ENCODE results near the gene RAPGEF6.
"Not testable (repeated sequence)": the region's sequence is repeated elsewhere in the genome, so short reads cannot be mapped to it uniquely, and the experiment has no call there.

DNA sequence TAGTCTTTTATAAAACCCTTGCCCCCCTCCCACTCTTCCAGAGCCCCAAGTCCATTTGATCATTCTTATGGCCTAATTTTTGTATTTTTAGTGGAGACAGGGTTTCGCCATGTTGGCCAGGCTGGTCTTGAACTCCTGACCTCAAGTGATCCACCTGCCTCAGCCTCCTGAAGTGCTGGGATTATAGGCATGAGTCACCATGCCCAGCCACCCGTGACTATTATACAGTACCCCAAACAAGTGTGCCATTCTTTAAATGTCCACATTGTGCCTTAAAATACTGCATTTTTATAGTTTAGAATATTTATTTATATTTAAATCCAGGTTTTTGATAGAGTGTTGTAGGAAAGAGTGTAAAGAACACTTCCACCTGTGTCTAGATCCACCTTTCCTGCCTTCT lies 254.8 kb downstream of the RAPGEF6 start:
- TF ChIP-seq, protein P1, sequence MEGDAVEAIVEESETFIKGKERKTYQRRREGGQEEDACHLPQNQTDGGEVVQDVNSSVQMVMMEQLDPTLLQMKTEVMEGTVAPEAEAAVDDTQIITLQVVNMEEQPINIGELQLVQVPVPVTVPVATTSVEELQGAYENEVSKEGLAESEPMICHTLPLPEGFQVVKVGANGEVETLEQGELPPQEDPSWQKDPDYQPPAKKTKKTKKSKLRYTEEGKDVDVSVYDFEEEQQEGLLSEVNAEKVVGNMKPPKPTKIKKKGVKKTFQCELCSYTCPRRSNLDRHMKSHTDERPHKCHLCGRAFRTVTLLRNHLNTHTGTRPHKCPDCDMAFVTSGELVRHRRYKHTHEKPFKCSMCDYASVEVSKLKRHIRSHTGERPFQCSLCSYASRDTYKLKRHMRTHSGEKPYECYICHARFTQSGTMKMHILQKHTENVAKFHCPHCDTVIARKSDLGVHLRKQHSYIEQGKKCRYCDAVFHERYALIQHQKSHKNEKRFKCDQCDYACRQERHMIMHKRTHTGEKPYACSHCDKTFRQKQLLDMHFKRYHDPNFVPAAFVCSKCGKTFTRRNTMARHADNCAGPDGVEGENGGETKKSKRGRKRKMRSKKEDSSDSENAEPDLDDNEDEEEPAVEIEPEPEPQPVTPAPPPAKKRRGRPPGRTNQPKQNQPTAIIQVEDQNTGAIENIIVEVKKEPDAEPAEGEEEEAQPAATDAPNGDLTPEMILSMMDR (IDR thresholded peaks at IDR 0.05): not testable (repeated sequence)
- not testable (repeated sequence) for TF ChIP-seq POLR2A (IDR thresholded peaks at IDR 0.05)

All from body of pancreas (tissue), 4 donors.